Type B pancreatic cell (in vitro differentiated cells): ENCODE results near the gene GPBP1L1. TPM values are rescaled to one million over a fixed set of nuclear protein-coding genes. Genes with fewer than 3 reads are reported as not detected.
A peak's percentile ranks its signal among the peaks of the same experiment; 100 is the strongest.
"Not testable (repeated sequence)": the region's sequence is repeated elsewhere in the genome, so short reads cannot be mapped to it uniquely, and the experiment has no call there.

Experiments used
- DNase-seq: peaks from one replicate; pipeline ENCODE4 v3.0.0; 2021; ENCODE audit warnings: mixed read lengths; ENCODE audit not compliant: unreplicated experiment; ENCODE audit errors: extremely low spot score
- H3K27ac Mint-ChIP-seq: 2 replicates; pipeline ENCODE4 v1.8.0; 2021; ENCODE audit warnings: mild to moderate bottlenecking, mixed read lengths
- H3K27me3 Mint-ChIP-seq: 2 replicates; pipeline ENCODE4 v1.8.0; 2021; ENCODE audit warnings: mixed read lengths
- H3K36me3 Mint-ChIP-seq: 2 replicates; pipeline ENCODE4 v1.8.0; 2021; ENCODE audit warnings: mixed read lengths
- H3K4me1 Mint-ChIP-seq: one replicate; pipeline ENCODE4 v1.8.0; 2021; ENCODE audit warnings: mixed read lengths; ENCODE audit not compliant: unreplicated experiment
- H3K4me3 Mint-ChIP-seq: 2 replicates; pipeline ENCODE4 v1.8.0; 2021; ENCODE audit warnings: mild to moderate bottlenecking, mixed read lengths
- H3K9me3 Mint-ChIP-seq: 2 replicates; pipeline ENCODE4 v1.8.0; 2021; ENCODE audit warnings: mixed read lengths
- total RNA-seq: library from RNA; stranded (reverse); gene quantifications from 2 replicates; pipeline ENCODE4 v1.2.1, GENCODE V29; 2021; ENCODE audit warnings: low replicate concordance
- TF ChIP-seq, protein P1 (sequence below): fragments of 200-600 bp; sonication (generic); conservative IDR thresholded peaks from 2 replicates; pipeline ENCODE4 v1.5.0; 2021; ENCODE audit warnings: antibody characterized with exemption, mild to moderate bottlenecking

The GPBP1L1 gene
- total RNA-seq, 1 donor from 2014 or later, result 99.9 TPM

DNA sequence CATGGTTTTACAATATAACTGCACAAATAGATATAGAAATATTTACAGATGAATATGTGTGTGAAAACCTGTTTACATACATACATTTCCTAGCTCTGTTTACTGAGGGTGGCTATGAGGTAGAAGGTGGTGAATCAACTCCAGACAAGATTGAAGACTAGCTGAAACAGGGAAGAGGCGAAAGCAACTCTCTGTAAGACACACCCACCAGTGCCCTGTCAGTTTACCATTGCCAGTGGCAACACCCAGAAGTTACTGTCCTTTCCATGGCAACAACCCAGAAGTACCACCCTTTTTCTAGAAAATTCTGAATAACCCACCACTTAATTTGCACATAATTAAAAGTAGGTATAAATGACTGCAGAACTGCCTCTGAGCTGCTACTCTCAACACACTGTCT, 18.3 kb upstream of the GPBP1L1 start:
- no peak overlapping the region for H3K4me3 Mint-ChIP-seq
- no peaks in the 10 kb centered on the region for H3K4me1 Mint-ChIP-seq
- H3K36me3 Mint-ChIP-seq, result peaks cover 20% of the 10 kb centered on the region
- H3K27me3 Mint-ChIP-seq, result no peaks in the 10 kb centered on the region
- no peaks in the 10 kb centered on the region for H3K9me3 Mint-ChIP-seq
- H3K27ac Mint-ChIP-seq, result no peak overlapping the region
- TF ChIP-seq, protein P1, sequence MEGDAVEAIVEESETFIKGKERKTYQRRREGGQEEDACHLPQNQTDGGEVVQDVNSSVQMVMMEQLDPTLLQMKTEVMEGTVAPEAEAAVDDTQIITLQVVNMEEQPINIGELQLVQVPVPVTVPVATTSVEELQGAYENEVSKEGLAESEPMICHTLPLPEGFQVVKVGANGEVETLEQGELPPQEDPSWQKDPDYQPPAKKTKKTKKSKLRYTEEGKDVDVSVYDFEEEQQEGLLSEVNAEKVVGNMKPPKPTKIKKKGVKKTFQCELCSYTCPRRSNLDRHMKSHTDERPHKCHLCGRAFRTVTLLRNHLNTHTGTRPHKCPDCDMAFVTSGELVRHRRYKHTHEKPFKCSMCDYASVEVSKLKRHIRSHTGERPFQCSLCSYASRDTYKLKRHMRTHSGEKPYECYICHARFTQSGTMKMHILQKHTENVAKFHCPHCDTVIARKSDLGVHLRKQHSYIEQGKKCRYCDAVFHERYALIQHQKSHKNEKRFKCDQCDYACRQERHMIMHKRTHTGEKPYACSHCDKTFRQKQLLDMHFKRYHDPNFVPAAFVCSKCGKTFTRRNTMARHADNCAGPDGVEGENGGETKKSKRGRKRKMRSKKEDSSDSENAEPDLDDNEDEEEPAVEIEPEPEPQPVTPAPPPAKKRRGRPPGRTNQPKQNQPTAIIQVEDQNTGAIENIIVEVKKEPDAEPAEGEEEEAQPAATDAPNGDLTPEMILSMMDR, result no peak
- DNase-seq, result no peak

DNA sequence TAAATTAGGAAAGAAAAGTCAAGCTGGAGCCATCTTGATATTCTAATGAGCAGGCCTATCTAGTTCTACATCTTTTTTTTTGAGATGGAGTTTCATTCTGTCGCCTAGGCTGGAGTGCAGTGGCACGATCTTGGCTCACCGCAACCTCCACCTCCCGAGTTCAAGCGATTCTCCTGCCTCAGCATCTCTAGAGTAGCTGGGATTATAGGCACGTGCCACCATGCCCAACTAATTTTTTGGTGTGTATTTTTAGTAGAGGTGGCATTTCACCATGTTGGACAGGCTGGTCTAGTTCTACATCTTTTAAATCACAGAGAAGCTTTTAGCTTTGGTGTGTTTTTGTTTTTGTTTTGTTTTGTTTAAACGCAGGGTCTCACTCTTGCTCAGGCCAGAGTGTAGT, 8.5 kb upstream of the GPBP1L1 start:
- Mint-ChIP-seq H3K9me3 (no peaks in the 10 kb centered on the region), H3K27me3 (no peaks in the 10 kb centered on the region), H3K4me1 (no peaks in the 10 kb centered on the region), H3K36me3 (peaks cover 13% of the 10 kb centered on the region), H3K4me3 (no peak overlapping the region), H3K27ac (no peak overlapping the region)
- no peak for DNase-seq
- TF ChIP-seq, protein P1, result no peak

DNA sequence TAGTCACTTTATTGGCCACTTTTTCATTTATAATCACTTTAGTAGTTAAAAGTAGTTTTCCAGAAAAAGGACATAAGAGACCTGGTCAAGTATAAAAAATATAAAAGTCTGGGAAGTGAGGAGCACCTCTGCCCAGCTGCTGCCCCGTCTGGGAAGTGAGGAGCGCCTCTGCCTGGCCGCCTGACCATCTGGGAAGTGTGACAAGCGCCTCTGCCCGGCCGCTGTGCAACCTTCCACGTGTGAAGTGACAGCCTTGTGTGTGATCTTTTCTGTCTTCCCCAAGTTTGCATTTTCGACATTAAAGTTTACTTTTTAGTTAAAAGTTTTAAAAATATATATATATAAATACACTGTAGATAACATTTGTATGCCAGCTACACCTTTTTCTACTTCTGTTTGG, 7.5 kb upstream of the GPBP1L1 start:
- H3K9me3 Mint-ChIP-seq, H3K4me3 Mint-ChIP-seq, H3K27ac Mint-ChIP-seq, H3K4me1 Mint-ChIP-seq, DNase-seq, H3K27me3 Mint-ChIP-seq: not testable (repeated sequence)
- H3K36me3 Mint-ChIP-seq, result peaks cover 13% of the 10 kb centered on the region

DNA sequence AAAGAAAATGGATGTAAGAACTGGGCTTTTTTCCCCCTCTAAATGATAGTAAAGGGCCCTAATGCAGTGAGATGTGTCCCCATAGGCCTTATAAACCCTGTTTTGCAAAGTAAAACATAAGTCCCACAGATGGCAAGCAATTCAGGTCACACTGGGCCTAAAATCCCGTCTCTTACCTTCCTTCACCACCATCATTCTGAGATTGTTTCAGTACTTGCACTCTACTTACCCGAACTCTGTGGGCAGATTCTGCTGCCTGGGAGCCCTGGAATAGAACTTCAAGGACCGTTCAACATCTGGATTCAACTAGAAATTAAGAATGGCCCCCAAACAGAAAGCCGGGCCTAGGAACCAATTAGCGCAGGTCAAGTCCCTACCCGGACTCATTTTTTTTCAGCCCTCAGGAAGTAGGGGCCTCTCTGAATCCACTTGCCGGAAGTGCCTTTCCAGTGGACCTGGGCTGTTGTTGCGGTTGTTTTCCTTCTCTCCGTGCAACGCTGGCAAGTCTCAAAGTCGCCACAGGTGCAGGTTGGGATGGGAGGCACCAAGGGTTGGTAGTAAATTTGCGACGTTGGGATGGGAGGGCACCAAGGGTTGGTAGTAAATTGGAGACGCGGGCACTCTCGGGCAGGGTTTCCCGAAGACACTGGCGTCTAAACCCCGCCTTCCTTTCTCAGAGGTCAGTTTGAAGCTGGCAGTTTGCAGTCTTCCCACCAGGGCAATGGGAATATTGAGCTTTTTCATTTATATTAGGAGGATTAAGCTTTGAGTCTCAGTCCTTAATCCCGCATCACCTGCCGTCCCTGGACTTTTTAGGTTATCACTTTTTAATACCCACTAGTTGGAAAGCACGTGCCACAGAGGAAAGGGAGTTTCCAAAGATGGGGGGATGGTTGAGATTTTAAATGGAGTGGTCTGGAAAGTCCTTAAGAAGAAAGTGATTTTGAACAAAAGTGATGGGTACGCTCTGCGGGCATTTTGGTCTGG, 1.7 kb upstream of the GPBP1L1 start, which contains the start of gene TMEM69:
Gene TMEM69, plus strand, starts transcription at position 428 of the 987 bp plus-strand sequence. CDS start 2,888 bp downstream, outside the sequence.
- no peaks in the 10 kb centered on the region for H3K9me3 Mint-ChIP-seq
- peak within 1 kb of the TSS; percentile 100 for H3K27ac Mint-ChIP-seq
- H3K4me1 Mint-ChIP-seq, result peaks cover 17% of the 10 kb centered on the region
- peak within 1 kb of the TSS; percentile 100 for H3K4me3 Mint-ChIP-seq
- peak; percentile 78 for DNase-seq
- H3K36me3 Mint-ChIP-seq, result peaks cover 6% of the 10 kb centered on the region
- TF ChIP-seq, protein P1, result peak; percentile 72
- H3K27me3 Mint-ChIP-seq, result no peaks in the 10 kb centered on the region

DNA sequence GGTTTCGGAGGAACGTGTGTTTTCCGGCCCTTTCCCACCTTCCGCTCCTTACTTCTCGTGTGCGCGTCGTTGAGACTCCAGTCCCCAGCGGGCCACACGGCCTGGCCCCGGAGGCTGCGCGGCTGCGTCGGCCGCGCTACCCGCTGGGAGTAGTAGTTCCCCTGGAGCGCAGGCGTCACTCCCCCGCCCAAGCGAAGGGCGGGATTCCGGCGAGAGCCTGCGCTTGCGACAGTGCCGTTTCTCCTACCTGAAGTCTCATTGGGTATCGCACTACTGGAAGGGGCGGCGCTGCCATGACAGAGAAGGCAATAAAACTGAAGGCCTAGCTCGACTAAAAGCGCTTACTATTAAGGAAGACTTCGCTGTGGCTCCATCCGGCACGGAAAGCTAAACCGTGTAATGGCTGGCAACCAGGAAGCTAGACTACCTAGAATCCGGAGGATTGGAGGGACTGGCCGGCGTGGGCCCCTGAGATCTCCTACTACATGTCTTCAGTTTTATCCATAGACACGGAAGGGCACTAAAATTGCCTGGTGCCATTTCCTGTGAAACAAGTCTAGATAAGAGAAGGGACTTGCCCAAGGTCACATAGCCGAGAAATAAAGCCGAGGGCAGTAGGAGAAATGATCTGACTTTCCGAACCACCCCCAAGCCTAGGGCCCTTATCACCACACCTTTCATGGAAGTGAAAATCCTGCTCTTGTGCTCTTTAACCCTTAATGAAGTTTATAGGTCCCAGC, 851 bp upstream of the GPBP1L1 start:
- Mint-ChIP-seq H3K27ac (peak overlapping the region; percentile 100), H3K4me3 (peak overlapping the region; percentile 100), H3K4me1 (peaks cover 17% of the 10 kb centered on the region), H3K36me3 (peaks cover 5% of the 10 kb centered on the region), H3K9me3 (no peaks in the 10 kb centered on the region), H3K27me3 (no peaks in the 10 kb centered on the region)
- TF ChIP-seq, protein P1, result no peak
- peak; percentile 95 for DNase-seq

DNA sequence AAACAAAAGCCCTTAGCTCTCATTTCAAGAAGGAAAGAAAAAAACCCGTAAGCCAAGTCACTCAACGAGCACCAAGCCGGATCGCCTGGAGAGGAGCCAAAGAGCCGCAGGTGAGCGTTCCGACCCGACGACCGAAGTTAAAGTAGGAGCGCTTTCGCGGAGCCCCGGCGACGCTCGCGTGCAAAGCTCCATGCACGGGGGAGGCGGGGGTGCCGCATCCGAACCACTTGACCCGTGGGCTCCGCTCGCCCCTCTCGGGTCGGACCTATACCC, 382 bp downstream of the GPBP1L1 start:
- no peak for DNase-seq
- peak overlapping the region; percentile 100 for H3K4me3 Mint-ChIP-seq

More for the DNA sequence above, 382 bp downstream of the GPBP1L1 start:
- Mint-ChIP-seq H3K9me3 (no peaks in the 10 kb centered on the region), H3K36me3 (peaks cover 2% of the 10 kb centered on the region), H3K27me3 (no peaks in the 10 kb centered on the region), H3K27ac (peak overlapping the region; percentile 100), H3K4me1 (peaks cover 21% of the 10 kb centered on the region)
- TF ChIP-seq, protein P1, result peak; percentile 33
